Left forelimb (tissue), 1 donor: ENCODE results near the gene TBC1D22A.

Experiments used
- DNase-seq: peaks from one replicate; pipeline ENCODE4 v3.0.0-alpha.2; 2018; ENCODE audit warnings: low spot score

TBC1D22A gene

DNA sequence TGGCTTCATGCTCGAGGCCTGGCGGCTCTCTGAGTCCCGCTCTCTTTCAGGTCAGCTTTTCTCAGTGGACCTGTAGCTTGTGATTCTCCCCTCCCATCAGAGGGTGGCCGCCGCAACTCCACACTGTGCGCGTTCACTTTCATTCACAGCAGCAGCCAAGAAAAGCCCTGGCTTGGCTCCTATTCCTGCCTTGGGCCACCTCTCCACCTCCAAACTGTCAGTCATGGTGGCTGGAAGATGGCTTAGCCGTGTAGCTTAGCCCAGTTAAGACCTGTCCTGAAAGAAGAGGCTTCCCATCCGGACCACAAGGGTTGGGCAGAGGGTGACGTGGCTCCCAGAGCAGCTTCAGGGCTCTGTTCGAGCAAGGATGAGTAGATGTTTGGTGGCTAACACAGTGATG lies 125.5 kb downstream of the TBC1D22A start:
- DNase-seq, result no peak

DNA sequence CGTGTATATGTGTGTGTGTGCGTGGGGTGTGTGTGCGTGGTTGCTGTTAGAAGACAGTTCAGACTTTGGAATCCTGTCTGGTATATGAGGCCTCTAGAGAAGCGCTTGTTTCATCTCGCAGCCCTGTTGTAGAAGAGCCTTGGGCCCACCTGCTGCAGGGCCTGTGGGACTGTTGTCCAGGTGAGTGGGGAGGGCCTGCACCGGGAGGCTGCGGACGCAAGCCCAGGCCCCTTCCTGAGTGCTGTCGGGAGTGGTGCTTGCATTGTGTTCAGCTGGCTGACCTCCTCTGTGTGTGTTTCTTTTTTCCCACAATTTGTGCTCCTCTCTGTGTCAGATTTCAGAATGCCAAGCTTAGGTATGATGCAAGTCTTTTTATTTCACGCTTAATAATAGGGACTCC lies 128.4 kb downstream of the TBC1D22A start:
- no peak for DNase-seq

DNA sequence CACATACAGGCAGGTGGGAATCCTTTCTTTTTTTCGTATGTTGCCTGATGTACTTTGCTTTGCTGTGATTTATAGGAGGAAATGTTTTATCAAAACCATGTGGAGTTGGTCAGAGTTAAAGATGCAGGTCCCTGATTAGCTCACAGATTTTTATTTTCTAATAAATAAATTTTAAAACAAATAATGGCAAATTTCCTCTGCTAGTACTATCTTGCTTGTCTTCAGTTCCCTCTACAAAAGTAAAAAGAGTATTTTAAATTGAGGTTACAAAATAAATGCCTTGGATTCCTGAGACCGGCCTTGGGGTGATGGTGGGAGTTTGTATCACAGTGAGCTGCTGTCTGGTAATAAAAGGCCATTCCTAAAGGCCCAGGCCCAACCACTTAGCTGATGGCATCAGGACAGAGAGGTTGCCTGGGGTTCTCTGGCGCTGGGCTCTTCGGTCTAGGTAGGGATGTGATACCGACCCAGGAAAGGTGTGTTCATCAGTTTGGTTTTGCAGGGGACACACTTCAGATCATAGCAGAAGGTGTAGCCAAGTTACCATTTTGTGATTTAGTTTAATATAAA lies 129.0 kb downstream of the TBC1D22A start:
- DNase-seq, result no peak

DNA sequence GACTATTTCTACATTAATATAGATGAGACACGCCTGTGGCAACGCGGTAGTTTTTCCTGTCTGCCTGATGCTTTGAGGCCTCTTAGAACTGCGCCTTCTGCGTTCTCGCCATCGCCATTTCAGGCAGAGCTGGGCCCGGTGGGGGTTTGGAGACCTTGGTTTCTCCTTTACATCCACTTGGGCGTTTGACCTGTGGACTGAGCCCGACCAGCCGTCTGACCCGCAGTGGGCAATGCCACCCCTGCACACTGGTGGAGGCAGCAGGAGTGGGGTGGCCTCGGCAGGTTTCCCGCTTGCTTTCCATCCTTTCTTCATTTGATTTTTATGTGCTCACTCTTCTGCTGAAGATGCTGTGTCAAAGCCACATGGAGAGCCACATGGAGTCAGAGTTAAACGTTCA lies 130.4 kb downstream of the TBC1D22A start:
- DNase-seq, result no peak

DNA sequence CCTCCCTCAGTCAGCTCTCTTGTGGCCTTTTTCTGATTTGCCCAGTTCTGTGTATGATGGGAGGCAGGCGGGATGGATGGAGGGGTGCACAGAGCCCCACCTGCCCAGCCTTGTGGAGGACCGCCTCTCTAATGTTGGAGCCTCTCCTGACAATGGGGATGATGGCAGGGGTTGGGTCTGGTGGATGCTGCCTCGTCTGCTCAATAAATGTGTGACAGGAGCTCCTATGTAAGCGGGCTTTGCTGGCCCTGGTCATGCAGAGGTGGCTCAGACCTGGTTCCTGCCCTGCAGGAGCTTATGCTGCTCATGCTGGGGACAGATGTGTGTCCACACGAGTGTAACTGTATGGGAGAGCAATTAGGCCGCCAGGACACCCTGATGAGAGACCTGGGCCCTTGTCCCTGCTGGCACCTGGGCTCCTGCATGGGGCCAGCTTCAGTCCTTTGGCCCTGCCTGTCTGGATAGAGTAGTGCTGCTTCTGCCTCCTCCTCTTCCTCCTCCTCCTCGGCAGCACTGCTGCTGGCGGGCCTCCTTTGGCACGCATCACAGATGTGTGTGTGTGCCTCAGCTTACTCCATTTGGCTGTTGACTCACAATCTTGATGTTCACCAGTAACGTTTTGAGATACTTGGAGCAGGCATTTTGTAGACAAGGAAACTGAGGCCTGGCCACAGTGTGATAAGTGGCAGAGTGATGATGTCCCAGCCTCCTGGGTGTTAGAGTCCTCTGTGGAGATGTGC lies 131.0 kb downstream of the TBC1D22A start:
- no peak for DNase-seq

DNA sequence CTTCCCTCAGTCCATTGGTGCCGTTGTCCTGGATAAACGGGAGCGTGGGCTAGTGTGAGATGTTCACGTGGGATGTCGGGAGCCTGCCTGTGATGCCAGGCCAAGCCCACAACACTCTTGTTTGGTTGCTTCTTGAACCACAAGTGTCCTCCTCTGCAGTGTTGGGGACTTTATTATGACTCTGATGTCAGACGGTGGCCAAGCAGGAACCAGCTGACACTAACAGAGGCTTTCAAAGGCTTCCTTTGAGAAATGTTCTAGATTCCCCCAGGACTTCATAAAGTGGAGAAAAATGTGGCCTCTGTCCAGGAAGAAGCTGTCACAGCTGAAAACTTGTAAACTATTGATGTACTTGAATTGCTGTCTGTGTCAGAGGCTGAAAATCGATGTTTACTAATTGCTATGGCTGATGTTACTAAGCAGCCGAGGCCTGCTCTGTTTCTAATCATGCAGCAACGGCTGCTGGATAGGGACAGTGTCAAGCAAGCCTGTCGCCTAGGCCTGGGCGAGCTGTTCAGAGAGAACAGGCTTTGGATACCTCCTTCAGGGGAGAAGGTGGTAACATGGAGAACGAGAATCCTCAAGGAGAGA lies 131.7 kb downstream of the TBC1D22A start:
- DNase-seq, result no peak

DNA sequence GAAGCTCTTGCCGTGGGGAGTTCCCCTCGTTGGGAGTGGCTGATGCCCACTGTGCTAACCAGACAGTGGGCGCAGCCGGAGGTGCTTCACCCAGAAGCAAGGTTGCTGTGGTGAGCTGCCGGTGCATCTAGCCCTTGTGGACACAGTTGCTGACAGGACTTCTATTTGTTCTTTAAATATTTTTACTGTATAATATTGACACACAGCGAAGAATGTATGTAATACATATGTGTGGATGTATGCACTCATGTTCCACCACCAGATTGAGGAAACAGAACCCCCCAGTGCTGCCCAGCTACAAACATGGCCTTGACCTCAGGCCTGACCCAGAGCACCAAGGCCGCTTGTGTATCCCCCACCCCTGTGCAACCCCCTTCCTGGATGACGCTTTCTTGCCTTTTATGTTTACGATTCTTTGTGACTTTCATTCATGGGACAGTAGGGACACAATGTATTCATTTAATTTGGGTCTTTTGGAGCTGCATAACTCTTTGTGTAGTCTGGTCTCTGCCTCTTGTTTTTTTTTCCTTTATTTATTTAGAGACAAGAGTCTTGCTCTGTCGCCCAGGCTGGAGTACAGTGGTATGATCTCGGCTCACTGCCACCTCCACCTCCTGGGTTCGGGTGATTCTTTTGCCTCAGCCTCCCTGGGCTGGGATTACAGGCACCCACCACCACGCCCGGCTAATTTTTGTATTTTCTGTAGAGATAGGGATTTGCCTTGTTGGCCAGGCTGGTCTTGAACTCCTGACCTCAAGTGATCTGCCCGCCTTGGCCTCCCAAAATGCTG lies 132.6 kb downstream of the TBC1D22A start:
- DNase-seq, result no peak

DNA sequence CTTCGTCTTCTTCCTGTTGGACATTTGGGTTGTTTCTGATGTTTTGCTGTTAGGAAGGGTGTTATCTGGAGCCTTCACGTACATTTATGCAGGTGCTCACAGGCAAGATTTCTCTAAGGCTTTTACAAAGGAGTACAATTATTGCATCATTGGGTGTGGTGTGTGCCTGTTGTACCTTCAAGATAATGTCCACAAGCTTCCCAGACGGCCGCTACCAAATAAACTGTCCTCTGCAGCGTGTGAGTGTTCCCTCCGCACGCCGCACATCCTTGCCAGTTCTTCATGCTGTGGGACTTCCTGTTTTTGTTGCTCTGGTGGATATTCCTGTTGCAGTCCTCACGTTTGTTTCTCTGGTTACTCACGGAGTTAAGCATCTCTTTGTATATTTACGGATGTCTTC lies 133.3 kb downstream of the TBC1D22A start:
- DNase-seq, result no peak

DNA sequence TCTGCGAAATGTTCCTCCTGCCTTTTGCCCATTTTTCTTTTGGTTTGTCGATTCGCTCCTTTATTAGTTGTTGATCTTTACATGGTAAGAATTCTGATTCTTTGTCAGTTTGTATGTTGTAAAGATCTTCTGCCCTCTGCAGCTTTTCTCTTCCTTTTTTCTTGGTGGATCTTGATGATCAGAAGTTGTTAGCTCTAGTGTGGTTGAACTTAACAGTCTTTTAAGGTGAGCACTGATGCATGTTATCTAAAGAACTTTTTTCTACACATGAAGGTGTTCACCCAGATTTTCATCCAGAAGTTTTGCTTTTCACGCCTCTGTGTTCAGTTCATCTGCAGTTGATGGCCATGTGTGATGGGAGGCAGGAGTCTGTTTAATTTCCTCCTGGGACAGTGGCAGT lies 133.7 kb downstream of the TBC1D22A start:
- no peak for DNase-seq

DNA sequence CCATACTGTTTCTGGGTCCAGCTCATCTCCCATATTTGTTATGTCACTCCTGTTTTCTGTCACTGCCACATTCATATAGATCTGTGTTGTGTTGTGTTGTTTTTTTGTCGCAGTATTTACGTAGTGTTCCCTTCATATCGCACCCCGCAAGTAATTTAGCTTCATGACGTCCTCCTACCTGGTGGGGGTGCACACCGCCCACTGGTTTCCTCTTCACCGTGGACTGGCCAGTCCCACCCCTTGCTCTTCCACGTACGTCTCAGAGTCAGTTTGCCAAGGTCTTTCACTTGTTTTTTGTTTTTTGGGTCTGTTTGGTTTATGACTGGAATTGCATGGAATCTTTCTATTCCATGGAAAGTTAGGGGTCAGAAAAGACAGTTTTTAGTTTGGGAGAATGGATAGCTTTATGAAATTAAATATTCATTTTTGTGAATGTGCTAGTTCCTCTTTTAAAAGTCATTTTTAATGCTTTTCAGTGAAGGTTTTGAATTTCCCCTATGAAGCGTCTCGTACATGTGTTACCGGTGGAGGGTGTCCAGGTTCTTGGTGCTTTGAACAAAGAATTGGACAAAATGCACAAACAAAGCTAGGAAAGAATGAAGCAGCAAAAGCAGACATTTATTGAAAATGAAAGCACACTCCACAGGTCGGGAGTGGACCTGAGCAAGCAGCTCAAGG lies 134.3 kb downstream of the TBC1D22A start:
- DNase-seq, result no peak

DNA sequence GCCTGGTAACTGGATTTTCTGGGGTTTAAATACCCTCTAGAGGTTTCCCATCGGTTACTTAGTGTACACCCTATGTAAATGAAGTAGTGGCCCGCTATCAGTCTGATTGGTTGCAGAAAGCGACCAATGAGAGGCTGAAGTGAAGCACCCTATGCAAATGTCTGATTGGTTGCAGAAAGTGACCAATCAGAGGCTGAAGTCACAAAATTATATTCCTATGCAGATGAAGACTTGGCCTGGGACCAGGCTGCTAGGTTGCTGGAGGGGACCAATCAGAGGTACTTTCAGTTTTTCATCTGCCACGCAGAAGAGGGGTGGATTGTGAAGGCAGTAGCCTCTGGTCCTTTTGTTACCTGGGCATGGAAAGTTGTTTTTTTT lies 134.8 kb downstream of the TBC1D22A start:
- no peak for DNase-seq

DNA sequence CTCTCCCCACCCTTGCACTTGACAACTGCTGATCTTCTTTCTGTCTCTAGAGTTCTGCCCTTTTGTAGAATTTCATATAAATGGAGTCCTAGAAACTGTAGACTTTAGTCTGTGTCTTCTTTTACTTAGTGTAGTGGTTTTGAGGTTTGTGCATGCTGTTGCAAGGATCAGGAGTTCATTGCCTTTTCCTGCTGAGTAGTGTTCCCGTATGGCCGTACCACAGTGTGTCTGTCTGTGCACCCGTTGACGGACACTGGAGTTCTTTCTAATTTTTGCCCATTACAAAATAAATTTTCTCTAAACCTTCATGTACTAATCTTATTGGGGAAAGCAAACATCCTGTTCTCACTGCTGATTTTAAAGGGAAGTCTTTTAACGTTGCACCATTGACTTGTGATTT lies 138.1 kb downstream of the TBC1D22A start:
- DNase-seq, result no peak

DNA sequence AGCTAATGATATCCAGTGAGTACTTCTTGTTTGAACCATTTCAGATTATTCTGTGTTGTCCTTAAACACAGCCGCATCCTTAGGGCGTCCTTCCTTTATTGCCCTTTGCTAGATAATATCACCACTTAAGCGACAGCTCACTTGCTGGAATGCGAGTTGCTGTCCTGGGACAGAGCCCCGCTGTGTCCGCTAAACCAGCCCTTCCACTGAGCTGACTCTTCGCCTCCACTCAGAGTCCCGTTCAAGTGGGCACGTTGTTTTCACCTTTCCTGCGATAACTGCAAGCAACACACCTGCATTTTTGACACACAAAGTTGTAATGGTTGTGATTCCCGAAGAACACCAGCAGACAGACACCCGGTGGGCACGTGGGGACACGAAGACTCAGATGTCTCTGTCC lies 140.0 kb downstream of the TBC1D22A start:
- no peak for DNase-seq

DNA sequence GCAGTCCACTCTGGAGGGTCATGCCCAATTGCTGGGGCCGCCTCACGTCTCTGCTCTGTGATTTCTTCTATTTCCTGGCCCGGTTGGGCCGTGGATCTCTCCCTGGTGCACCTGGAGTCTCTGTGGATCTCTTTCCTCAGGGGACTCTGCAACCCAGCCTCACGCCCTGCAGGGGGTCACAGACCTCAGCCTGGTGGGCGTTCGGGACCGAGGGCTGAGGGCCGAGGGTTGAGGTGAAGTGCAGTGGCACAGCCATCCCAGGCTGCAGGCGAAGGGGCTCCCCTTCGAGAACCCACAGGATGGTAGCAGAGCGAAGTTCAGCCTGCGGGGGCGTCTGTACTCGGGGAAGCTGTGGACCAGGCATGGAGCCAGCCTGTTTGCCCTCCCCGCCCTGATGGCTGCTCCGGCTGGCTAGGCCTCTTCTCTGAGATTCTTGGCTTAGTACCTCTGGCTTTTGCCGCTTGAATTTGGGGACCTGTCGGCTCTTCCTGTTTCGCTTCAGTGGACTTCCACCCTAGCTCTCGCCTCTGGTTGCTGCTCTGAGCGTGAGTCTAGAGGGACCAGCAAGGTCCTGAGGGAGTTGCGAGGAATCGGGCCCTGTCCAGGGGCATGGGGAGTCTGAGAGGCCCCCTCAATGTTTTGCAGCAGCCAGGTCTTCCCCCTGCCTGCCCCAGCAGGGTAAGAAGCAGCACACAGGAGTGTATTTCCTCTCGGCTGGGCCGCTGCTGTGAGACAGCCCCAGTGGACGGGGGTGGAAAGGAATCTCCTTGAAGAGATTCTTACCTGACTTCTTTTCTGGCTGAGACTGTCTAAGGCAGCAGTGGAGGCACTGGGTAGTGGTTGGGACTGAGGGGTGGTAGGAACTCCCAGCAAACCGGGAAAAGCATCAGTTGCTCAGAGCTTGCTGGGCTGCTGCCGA lies 140.8 kb downstream of the TBC1D22A start:
- no peak for DNase-seq

DNA sequence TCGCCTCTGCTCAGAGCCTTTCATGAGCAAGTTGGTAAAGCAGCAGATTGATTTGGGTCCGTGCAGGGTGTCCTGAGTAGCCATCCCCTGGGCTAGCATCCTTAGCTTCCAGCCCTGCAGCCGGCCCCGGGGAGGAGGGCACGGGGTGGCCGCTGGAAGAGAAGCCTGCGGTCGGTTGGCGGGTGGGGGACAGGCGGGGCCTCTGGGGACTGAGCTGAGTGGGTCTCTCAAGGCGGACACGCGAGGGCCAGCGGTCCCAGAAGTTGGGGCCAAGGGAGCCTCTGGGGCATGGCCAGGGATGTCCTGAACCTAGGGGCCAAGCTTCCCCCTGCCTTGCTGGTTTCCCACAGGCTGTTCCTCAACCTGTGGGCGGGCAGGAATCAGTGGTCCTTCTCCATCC lies 143.0 kb downstream of the TBC1D22A start:
- no peak for DNase-seq

DNA sequence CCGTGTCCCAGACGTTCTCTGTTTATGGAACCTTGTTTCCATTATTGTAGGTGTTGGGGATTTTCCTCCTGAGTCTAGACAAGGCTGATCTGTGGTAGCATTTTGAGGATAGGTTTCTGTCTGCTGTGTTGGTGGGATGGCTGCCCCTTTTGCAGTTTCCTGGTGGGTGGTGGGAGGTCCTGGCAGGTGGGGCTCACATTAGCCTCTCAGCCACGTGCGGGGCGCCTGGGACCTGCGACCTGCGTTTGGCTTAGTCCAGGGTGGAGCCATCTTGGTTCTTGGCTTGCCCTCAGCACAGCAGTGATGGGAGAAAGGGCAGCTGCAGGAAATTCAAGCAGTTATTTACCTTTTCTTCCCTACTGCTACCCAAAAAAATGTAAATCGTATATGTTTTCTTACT lies 143.4 kb downstream of the TBC1D22A start:
- DNase-seq, result no peak

DNA sequence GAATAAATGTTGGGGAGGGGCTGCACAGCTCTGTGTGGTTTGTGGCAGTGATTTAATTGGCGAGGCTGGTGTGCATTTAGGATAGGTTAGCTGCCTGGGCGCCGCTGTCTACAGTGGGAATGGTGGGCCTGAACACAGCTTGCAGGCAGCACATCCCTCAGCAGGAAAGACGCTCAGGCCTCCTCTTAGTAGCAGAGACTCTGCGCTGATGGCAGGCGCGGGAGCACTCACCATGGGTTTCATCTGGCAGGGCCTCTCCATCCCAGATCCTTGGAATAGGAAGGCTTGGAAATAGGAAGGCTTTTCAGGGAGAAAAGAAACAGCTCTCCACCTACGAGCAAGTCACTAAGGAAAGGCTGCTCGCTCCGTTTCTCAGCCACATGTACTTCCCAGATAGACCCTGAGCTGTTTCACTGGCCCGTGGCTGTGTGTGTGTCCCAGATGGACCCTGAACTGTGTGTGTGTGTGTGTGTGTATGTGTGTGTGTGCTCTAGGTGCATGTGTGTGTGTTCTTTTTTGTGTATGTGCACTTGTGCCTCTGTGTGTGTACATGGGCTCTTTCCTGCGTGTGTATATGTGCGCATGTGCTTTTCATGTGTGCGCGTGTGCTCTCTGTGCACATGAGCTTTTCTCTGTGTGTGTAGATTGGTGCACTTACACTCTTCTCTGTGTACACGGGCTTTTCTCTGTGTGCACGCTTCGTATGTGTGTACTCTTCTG lies 144.0 kb downstream of the TBC1D22A start:
- no peak for DNase-seq

DNA sequence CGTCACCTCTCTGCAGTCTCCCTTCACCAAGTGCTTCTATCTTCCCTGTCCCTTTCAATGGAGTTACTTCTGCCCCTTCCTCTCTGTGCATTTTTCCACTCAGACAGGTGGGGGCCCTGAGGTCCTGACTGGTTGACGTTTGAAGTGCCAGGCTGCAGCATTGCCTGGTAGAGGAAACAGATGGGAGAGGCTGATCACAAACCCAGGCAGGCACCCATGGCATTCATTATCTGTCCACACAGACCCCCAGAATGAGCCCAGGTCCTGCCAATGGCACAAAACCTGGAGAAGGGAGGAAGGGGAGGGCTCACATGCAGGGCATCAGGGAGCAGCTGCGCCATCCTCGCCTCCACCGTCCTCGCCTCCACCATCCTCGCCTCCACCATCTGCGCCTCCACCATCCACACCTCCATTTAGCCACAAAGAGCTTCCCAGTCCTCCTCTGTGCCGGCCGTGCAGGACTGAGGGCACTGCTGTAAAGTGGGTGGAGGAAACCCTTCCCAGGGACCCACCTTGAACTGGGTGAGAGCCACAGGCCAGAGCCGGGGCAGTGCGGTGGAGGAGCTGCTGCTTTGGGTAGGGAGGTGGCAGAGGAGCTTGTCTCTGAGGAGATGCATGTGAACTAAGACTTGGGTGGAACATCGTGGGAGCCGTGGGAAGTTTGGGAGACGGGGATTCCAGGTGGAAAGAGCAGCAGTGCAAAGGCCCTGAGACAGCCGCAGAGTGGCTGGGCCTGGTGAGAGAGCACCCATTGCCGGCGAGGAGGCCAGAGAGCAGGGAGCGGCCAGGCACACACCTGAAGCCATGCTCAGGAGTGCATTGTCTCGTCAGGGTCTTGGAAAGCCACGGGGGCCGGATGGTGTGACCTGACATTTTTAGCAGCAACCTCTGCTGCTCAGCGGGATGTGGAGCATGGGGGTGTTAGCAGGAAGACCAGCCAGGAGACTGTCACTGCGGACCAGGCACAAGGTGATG lies 145.1 kb downstream of the TBC1D22A start:
- no peak for DNase-seq

DNA sequence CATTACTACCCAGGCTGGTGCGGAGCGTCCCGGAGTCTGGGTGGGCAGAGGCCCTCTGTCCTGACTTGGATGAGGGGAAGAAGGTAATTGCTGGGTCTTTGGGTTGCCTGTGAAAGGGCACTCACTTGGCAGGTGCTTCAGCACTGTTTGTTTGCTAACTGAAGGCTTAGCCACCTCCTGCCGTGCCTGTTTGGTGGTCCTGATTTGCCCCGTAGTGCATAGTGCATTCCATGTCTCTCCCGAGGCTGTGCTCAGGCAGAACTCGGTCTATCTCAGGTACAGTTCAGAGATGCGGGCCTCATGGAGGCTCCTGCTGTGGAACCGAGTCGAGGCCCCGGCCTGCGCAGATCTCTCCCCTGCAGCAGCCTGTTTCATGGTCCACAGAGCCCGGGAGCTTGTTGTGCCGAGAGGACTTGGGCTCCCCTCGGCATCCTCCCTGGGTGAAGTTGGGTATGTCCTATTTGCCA lies 146.2 kb downstream of the TBC1D22A start:
- DNase-seq, result no peak
